Mucosa of descending colon (tissue), 3 donors: Measurements from ENCODE around the gene DPH7. TPM values are rescaled to one million over a fixed set of nuclear protein-coding genes. Genes with fewer than 3 reads are reported as not detected.
"Not testable (repeated sequence)": the region's sequence is repeated elsewhere in the genome, so short reads cannot be mapped to it uniquely, and the experiment has no call there.

Experiments
- ATAC-seq: fragments of 200-7000 bp; cut with Tn5 transposase; one replicate; pipeline ENCODE4 v1.9.1; 2020; ENCODE audit warnings: mild to moderate bottlenecking, moderate library complexity
- DNase-seq, 3 donors: peaks; one replicate each; pipeline ENCODE4 v3.0.0-alpha.2; 2020
- H3K36me3 ChIP-seq: fragments of 200-600 bp; one replicate; pipeline ENCODE4 v1.8.0; 2021; ENCODE audit warnings: low read depth, mild to moderate bottlenecking
- H3K4me1 ChIP-seq: fragments of 200-600 bp; one replicate; pipeline ENCODE4 v1.8.0; 2021; ENCODE audit warnings: low read depth, mild to moderate bottlenecking
- H3K4me3 ChIP-seq: fragments of 200-600 bp; one replicate; pipeline ENCODE4 v1.8.0; 2021; ENCODE audit warnings: mild to moderate bottlenecking
- H3K9me3 ChIP-seq: fragments of 200-600 bp; one replicate; pipeline ENCODE4 v1.8.0; 2021; ENCODE audit warnings: mild to moderate bottlenecking
- intact Hi-C, 2 donors: fragments of 100-400 bp; cut with DNase I in 1 of 2; cut with micrococcal nuclease in 1 of 2; formaldehyde crosslinking; loops; one replicate each; pipeline versions ENCODE4 v1.11.0 to v1.11.1; 2022; cut with DNase I, micrococcal nuclease
- total RNA-seq, 3 donors: library from RNA; stranded (reverse); fragmentation: NEBNext Ultra II Directional in 2 of 3; extraction: Animal tissue kit (Norgen Biotek cat#: 25700) in 2 of 3; gene quantifications; one replicate each; pipeline versions ENCODE4 v1.2.1 to v1.2.4, GENCODE V29; 2021 to 2023
- TF ChIP-seq, protein P1 (sequence below): fragments of 200-600 bp; IDR thresholded peaks from one replicate; pipeline ENCODE4 v1.8.0; 2022; ENCODE audit warnings: antibody characterized with exemption, mild to moderate bottlenecking
- donor health status: DM: no; HTN: no; CAD: no; lungs with moderate emphysema.
- donor health status: DM: no; HTN: no; CAD: no.
- donor health status: DM: no; HTN: yes; CAD: no.

DPH7 gene
- total RNA-seq, 3 donors from 2014 or later = 24.5 to 33.5 (median 29.3) TPM

DNA sequence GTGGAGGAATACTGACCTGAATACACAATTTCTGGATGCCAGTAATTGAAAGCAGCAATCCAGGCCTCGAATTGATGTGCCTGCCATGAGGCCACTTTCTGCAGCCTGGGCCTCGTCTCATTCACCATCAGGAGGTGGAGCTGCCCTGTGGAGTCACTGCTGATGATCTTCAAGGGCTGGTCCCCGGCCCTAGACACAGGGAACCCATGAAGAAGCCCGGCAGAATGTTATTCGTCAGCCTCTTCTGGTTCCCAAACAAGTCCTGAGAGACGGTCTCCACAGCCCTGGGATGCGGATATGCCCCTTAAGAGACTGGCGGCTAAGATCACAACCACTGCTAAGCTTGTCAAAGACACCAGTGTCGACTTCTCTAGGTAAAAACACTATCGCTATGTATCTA lies 4.5 kb downstream of the DPH7 start:
- peaks cover 18% of the 10 kb centered on the region for H3K4me1 ChIP-seq
- H3K4me3 ChIP-seq = no peak overlapping the region
- intact Hi-C loops = no loop called here
- H3K36me3 ChIP-seq = no peaks in the 10 kb centered on the region
- DNase-seq (no peak), ATAC-seq (no peak)
- TF ChIP-seq, protein P1, sequence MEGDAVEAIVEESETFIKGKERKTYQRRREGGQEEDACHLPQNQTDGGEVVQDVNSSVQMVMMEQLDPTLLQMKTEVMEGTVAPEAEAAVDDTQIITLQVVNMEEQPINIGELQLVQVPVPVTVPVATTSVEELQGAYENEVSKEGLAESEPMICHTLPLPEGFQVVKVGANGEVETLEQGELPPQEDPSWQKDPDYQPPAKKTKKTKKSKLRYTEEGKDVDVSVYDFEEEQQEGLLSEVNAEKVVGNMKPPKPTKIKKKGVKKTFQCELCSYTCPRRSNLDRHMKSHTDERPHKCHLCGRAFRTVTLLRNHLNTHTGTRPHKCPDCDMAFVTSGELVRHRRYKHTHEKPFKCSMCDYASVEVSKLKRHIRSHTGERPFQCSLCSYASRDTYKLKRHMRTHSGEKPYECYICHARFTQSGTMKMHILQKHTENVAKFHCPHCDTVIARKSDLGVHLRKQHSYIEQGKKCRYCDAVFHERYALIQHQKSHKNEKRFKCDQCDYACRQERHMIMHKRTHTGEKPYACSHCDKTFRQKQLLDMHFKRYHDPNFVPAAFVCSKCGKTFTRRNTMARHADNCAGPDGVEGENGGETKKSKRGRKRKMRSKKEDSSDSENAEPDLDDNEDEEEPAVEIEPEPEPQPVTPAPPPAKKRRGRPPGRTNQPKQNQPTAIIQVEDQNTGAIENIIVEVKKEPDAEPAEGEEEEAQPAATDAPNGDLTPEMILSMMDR = no peak
- H3K9me3 ChIP-seq = no peaks in the 10 kb centered on the region

DNA sequence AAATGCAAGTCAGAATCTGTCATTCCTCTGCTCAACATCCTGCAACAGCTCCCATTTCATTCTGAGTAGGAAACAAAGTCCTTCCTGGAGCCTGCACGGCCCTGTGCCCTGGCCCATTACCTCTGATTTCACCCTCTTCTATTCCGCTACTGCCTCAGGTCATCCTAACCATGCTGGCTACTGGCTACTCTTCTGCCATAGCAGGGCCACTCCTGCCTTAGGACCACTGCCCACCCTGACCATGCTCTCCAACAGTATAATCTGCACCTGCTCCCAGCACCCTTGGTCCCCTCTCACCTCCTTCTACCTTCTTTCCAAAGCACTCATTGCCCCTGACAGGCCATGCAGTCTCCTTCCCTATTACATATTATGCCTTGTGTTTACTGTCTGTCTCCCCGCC lies 8.2 kb downstream of the DPH7 start:
- intact Hi-C loops = no loop called here
- no peaks in the 10 kb centered on the region for H3K4me1 ChIP-seq
- ATAC-seq = no peak
- no peak for DNase-seq
- no peak overlapping the region for H3K4me3 ChIP-seq
- TF ChIP-seq, protein P1 = no peak
- H3K9me3 ChIP-seq = no peaks in the 10 kb centered on the region
- H3K36me3 ChIP-seq = no peaks in the 10 kb centered on the region

DNA sequence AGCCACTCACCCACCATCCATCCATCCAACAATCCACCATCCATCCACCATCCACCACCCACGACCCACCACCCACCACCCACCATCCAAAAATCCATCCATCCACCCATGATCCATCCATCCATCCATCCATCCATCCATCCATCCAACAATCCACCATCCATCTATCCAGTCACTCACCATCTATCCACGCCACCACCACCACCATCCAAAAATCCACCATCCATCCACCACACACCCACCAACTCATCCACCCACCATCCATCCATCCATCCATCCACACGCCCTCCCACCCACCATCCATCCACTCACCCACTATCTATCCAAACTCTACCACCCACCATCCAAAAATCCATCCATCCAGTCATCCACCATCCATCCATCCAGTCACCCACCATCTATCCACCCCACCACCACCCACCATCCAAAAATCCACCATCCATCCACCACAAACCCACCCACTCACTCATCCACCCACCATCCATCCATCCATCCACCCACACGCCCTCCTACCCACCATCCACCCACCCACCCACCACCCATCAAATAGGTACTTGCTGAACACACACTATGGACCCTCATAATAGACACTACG lies 9.0 kb downstream of the DPH7 start:
- TF ChIP-seq, protein P1 = no peak
- Histone ChIP-seq H3K4me1 (no peaks in the 10 kb centered on the region), H3K4me3 (no peak overlapping the region), H3K36me3 (no peaks in the 10 kb centered on the region), H3K9me3 (no peaks in the 10 kb centered on the region)
- intact Hi-C loops = no loop called here
- no peak for DNase-seq
- ATAC-seq = no peak

DNA sequence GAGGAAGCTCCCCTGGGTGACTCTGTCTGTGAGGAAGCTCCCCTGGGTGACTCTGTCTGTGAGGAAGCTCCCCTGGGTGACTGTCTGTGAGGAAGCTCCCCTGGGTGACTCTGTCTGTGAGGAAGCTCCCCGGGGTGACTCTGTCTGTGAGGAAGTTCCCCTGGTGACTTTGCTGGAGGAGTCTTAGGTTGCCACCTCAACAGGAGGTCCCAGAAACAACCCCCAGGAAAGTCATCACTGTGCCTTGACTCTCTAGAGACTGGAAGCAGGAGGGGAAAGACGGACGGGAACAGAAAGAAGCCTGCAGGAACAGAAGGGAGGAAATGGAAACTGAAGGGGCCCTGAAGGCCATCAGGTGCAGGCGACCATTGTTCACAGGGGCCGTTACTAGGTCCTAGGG lies 10.3 kb downstream of the DPH7 start:
- not testable (repeated sequence) for H3K4me3 ChIP-seq

DNA sequence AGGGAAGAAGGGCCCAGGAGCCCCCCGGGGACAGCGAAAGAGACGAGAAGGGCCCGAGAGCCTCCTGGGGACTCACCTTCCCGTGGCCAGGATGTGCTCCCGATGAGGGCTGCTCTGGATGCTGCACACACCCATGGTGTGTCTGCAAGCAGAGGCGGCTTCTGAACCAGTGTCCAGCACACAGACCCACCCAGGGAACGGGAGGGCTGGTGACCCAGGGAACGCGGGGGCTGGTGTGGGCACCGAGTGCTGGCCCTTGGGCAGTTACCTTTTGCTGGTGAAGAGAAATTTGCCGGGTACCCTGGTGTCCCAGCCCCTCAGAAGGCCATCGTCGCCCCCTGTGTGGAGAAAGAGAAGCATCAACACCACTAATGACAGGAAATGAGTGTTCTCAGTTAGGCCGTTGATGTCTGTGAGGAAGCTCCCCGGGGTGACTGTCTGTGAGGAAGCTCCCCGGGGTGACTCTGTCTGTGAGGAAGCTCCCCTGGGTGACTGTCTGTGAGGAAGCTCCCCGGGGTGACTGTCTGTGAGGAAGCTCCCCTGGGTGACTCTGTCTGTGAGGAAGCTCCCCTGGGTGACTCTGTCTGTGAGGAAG lies 13.8 kb downstream of the DPH7 start:
- no peak for ATAC-seq
- H3K4me1 ChIP-seq = no peaks in the 10 kb centered on the region

More for the DNA sequence above, 10.3 kb downstream of the DPH7 start:
- H3K9me3 ChIP-seq, ATAC-seq, DNase-seq, H3K36me3 ChIP-seq, intact Hi-C loops, H3K4me1 ChIP-seq: not testable (repeated sequence)

DNA sequence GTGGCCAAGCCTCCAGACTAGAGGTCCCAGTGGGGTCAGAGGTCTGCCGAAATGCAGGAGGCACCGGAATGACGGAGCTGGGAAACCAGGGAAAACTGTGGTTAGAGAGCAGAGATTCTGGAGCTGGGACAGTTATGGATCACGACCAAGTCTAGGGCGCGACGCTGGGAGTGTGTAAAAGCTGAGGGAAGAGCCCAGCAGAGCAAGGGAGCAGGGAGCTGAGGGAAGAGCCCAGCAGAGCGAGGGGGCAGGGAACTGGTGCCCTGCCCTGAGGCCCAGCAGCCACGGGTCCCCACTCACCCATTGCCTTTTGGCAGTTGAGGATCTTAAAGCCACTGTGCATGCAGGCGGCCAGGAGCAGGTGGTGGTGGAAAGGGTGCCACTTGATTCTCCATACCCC lies 14.6 kb downstream of the DPH7 start:
- no peaks in the 10 kb centered on the region for H3K4me1 ChIP-seq
- TF ChIP-seq, protein P1 = no peak
- no peaks in the 10 kb centered on the region for H3K9me3 ChIP-seq
- no peak for DNase-seq
- intact Hi-C loops = no loop called here
- peaks cover 5% of the 10 kb centered on the region for H3K36me3 ChIP-seq
- no peak overlapping the region for H3K4me3 ChIP-seq
- no peak for ATAC-seq

More for the DNA sequence above, 13.8 kb downstream of the DPH7 start:
- no peak for DNase-seq
- intact Hi-C loops = no loop called here
- TF ChIP-seq, protein P1 = no peak
- H3K4me3 ChIP-seq = no peak overlapping the region
- H3K9me3 ChIP-seq = no peaks in the 10 kb centered on the region
- peaks cover 5% of the 10 kb centered on the region for H3K36me3 ChIP-seq
